Stimulated activated CD8-positive, alpha-beta memory T cell treated with anti-CD3 and anti-CD28 coated beads, Interleukin-4, amount 100 ng/mL, for 4 hours (primary cell): ENCODE data around the gene PACSIN1.
A peak's percentile ranks its signal among the peaks of the same experiment; 100 is the strongest.

Source experiments
- DNase-seq, 2 donors: peaks; one replicate each; pipeline ENCODE4 v3.0.0-alpha.2; 2020; ENCODE audit warnings: low read depth in 2 of 2, low spot score in 1 of 2

The PACSIN1 gene

GRCh38 chr6:34526992-34527728 lies 61.3 kb downstream of the PACSIN1 start:
- peak; percentile 92 to 93 for DNase-seq

DNA sequence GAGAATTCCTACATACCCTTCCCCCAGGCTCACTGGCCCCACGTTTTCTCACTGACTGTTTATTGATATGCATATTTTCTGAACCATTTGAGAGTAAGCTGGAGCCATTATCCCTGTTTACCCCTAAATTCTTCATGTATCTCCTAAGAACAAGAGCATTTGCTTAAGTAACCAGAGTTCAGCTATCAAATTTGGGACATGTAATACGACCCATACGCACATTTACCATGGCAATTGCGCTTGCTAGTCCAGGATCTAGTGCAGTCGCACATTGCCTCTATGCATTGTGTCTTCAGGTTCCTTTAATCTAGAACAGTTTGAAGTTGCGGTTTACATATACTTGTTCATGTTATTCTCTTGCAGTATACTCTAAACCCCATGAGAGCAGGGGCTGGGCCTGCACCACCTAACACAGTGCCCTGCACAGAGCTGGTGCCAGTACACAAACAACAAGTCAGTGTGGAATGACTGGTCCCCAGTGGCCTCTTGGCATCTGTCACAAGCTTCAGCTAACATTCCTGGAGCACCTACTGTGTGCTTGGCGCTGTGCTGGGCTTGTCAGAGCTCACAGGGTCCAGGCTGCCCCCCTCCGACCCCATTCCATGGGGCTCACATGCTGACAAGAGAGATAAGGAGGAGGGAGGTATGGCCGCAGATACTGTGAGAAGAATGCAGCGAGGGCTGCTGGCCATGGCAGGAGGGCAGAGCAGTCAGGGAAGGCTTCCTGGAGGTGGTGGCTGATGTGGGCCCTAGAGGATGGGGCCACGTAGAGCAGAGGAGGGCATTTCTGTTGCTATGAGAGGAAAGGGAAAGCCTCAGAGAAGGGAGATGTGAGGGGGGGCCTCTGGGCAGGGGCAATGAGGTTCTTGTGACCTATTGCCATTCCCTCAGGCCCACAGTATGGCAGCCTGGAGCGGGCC lies 62.1 kb downstream of the PACSIN1 start:
- no peak for DNase-seq

DNA sequence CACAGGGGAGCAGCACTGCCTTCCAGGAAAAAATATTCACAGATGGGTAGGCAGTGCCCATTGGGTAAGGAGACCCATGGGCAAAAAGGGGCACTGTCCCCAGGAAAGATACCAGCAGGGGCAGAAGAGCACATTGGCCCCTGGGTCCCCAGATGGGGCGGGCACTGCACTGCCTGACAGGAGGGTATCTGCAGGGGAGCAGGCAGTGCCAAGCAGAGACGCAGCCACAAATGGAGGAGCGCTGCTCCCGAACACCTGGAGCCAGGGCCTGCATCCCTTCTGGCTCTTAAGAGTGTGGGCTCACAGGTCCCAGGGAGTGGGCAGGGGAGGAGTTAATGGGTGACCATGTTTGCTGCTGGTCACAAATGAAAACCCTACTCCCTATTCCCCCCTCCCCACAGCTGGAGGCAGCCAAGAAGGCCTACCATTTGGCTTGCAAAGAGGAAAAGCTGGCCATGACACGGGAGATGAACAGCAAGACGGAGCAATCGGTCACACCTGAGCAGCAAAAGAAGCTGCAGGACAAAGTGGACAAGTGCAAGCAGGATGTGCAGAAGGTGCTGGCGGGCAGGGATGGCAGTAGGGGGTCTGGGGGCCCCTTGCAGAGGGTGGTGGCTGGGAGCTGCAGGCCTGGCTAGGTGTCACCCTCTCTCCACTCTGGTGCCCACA lies 63.3 kb downstream of the PACSIN1 start:
- no peak for DNase-seq

DNA sequence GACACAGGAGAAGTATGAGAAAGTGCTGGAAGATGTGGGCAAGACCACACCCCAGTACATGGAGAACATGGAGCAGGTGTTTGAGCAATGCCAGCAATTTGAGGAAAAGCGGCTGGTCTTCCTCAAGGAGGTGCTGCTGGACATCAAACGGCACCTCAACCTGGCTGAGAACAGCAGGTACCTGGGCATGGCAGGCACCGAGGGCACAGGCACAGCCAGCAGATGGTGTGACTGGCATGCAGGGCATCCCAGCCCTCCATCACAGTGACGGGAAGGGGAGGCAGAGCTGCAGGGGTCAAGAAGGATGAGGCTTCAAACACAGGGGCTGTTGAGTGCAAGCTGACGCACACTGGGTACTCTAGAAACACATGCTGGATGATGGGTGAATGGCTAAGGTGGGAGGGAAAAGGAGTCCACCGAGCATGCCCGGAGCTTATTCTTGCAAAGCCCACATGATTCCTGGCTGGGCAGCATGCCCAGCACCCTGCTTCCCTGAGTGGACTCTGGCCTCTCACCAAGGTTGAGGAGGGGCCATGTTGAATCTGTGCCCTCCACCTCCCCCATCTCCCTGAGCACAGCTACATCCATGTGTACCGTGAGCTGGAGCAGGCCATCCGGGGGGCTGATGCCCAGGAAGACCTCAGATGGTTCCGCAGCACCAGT lies 63.9 kb downstream of the PACSIN1 start:
- no peak for DNase-seq

DNA sequence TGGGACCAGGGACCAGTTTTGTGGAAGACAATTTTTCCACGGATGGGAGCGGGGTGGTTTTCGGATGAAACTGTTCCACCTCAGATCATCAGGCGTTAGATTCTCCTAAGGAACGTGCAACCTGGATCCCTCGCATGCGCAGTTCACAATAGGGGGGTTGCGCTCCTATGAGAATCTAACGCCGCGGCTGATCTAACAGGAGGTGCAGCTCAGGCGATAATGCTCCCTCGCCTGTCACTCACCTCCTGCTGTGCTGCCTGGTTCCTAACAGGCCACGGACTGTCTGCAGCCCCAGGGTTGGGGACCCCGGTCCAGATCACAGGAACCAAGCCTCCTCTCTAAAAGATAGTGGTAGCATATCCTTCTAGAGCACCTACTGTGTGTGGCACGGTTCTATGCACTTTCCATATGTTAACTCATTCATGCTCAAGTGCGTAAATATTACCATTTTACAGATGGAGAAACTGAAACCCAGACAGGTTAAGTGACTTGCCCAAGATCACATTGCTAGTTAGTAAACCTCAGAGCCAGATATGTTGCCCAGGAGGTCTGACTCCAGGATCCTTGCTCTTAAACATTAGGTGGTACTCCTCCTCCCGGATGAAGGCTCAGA lies 65.0 kb downstream of the PACSIN1 start:
- no peak for DNase-seq

DNA sequence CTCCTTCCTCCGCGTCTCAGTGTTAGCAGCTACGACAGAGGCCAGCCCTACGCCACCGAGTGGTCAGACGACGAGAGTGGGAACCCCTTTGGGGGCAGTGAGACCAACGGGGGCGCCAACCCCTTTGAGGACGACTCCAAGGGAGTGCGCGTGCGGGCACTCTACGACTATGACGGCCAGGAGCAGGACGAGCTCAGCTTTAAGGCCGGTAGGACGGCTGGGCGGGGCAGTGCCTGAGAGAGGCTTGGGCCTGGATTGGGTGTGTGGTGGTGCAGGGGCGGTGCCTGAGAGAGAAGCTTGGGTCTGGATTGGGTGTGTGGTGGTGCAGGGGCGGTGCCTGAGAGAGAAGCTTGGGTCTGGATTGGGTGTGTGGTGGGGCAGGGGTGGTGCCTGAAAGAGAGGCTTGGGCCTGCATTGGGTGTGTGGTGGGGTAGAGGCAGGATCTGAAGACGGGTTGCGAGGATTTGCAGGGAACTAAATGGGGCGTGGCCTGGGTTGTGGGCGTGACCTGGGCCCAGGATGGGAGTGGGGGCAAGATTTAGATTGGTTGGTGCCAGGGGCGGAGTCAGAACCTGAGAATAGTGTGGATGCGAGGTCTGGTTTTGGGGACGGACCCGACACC lies 65.8 kb downstream of the PACSIN1 start:
- DNase-seq, result no peak

DNA sequence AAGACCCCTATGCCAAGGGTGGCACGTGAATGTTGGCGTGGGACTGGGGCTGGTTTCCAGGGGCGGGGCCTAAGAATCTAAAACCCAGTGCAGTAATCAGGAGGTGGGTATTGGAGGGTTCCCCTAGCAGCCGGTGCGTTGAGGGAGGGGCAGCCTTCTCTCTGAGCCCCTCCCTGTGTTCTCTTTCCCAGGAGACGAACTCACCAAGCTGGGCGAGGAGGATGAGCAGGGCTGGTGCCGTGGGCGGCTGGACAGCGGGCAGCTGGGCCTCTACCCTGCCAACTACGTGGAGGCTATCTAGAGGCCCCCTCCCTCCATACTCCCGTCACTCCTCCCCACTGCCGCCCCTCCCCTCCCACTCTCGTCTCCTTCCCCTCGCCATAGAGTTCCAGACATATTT lies 66.4 kb downstream of the PACSIN1 start:
- DNase-seq, result no peak

- DNase-seq, result no peak
Measured at GRCh38 chr6:34534146-34534545, 68.3 kb downstream of the PACSIN1 start.

DNA sequence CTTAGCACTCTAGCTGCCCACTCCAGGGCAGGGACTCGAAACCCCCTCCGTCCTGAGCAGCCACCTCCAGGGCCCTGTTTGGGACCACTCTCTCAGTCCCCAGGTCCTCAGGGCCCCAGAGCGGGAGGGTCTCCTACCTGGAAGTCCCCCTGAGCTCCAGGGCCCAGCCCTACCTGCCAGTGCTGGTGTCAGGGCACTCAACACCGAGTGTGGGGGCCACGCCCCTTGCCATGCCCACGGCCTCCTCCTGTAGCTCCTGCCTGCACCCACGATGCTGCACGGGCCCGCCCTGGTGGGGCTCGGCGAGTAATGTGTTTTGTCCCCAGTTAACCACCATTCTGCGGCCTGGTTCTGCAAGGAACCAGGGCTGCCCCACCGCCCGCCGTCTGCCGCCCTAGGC lies 68.8 kb downstream of the PACSIN1 start:
- DNase-seq, result no peak

- DNase-seq, result no peak
Measured at GRCh38 chr6:34535199-34535598, 69.3 kb downstream of the PACSIN1 start.

GRCh38 chr6:34535646-34536045 lies 69.8 kb downstream of the PACSIN1 start:
- DNase-seq, result no peak

- DNase-seq, result no peak
Measured at GRCh38 chr6:34536251-34536958, 70.5 kb downstream of the PACSIN1 start.

DNA sequence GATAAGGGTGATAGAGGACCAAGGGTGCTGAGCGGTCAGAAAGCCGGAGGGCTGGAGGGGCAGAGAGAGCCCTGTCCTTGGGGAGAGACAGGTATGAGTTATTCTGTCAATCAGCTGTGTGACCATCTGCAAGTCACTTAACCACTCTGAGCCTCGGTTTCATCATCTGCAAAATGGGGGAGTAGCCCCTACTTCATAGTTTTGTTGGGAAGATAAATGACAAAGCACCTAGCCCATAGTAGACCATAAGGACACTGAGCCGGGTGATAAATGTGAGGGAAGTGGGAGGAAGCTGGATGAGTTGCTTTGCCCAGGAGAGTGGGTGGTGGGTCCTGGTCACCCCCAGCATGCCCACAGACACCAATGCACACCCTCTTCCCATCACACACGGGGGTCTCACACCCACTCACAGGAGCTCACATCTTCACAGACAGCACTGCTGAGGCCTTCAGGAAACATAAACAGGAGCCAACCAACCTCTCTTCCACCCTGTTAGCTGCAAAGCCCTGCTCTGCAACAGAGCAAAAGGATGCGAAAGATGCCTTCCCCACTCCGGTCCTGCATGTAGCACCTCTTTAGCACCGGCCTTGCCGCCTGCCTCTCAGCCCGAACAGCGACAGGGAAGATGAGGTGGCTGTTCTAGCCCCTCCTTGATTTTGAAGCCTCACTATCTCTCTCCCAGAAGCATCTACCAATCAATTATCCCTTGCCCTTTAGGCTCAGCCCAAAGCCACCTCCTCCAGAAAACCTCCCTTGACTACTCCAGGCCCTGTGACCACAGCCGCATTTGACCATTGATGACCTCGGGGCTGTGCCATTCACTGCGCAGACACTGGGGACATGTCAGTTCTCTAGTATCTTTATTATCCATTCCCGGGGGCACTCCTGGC lies 71.3 kb downstream of the PACSIN1 start:
- DNase-seq, result no peak

GRCh38 chr6:34537922-34538550 lies 72.2 kb downstream of the PACSIN1 start:
- no peak for DNase-seq

- no peak for DNase-seq
Measured at GRCh38 chr6:34538581-34538980, 72.7 kb downstream of the PACSIN1 start.

DNA sequence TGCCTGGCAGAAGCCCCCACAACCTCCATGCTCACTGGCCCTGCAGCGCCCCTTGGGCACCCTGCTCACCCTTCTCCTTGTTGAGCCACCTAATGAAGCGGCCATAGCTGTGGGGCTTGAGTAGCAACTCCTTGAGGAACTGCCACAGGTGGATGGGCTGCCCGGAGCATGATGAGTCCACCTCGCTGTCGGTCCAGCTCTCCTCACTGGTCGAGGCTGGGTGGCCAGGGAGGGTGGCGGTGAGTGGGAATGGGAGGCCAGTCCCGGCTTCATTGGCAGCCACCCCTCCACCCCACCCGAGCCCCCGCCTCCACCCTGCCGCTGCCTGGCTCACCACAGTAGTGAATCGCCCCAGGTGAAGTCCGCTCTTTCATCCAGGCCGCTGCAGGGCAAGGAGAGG lies 73.3 kb downstream of the PACSIN1 start:
- DNase-seq, result no peak

DNA sequence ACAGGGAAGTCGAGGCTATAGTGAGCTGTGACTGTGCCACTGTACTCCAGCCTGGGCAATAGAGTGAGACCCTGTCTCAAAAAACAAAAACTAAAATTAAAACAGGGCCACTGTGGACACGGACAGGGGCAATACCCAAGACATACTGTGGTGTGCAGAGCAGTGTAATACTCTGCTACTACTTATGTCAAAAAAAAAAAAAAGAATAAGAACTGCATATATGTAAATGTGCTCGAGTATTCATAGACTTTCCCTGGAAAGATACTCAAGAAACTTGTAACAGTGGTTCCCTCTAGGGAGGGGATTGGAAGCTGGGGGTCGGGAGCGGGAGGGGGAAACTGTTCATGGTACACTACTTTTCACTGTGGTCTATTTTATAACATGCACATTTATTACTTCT lies 74.3 kb downstream of the PACSIN1 start:
- no peak for DNase-seq

- no peak for DNase-seq
Measured at GRCh38 chr6:34540841-34541240, 75.0 kb downstream of the PACSIN1 start.
